HG03103 (cell line): ENCODE results near the gene MYL12A.
A peak's percentile ranks its signal among the peaks of the same experiment; 100 is the strongest.
"Not testable (repeated sequence)": the region's sequence is repeated elsewhere in the genome, so short reads cannot be mapped to it uniquely, and the experiment has no call there.

Source experiments
- ATAC-seq: cut with Tn5 transposase; IDR thresholded peaks from one replicate; pipeline ENCODE4 v1.9.1; 2021; ENCODE audit warnings: low read depth; ENCODE audit not compliant: unreplicated experiment

Gene MYL12A

GRCh38 chr18:3251963-3252277, 4.3 kb downstream of the MYL12A start:
- ATAC-seq = no peak

- ATAC-seq = no peak
Observed at GRCh38 chr18:3252843-3253242, 5.2 kb downstream of the MYL12A start.

- ATAC-seq = no peak
Observed at GRCh38 chr18:3254725-3255124, 7.1 kb downstream of the MYL12A start.

- ATAC-seq = no peak
Observed at GRCh38 chr18:3255611-3256165, 8.1 kb downstream of the MYL12A start.

GRCh38 chr18:3256693-3257626, 9.4 kb downstream of the MYL12A start:
- no peak for ATAC-seq

GRCh38 chr18:3257627-3258120, 10.1 kb downstream of the MYL12A start:
- no peak for ATAC-seq

- no peak for ATAC-seq
Observed at GRCh38 chr18:3260995-3261372, 13.4 kb downstream of the MYL12A start.

GRCh38 chr18:3261373-3262233, 14.0 kb downstream of the MYL12A start, which contains the start of gene MYL12B:
TSS of gene MYL12B (plus strand) at chr18:3262133. CDS start at chr18:3272899, 10,766 bp downstream.
- peak; percentile 76 for ATAC-seq

- peak; percentile 30 for ATAC-seq
Observed at GRCh38 chr18:3262234-3263131, 14.9 kb downstream of the MYL12A start.

- ATAC-seq = no peak
Observed at GRCh38 chr18:3263132-3263700, 15.6 kb downstream of the MYL12A start.

- ATAC-seq = no peak
Observed at GRCh38 chr18:3264362-3264761, 16.8 kb downstream of the MYL12A start.

GRCh38 chr18:3265564-3266033, 18.0 kb downstream of the MYL12A start:
- ATAC-seq = no peak

GRCh38 chr18:3266062-3266608, 18.5 kb downstream of the MYL12A start:
- no peak for ATAC-seq

- no peak for ATAC-seq
Observed at GRCh38 chr18:3268306-3268705, 20.7 kb downstream of the MYL12A start.

GRCh38 chr18:3269241-3269913, 21.8 kb downstream of the MYL12A start:
- no peak for ATAC-seq

GRCh38 chr18:3269914-3270299, 22.3 kb downstream of the MYL12A start:
- no peak for ATAC-seq

- ATAC-seq = no peak
Observed at GRCh38 chr18:3273042-3273441, 25.4 kb downstream of the MYL12A start.

GRCh38 chr18:3277643-3278213, 30.1 kb downstream of the MYL12A start:
- ATAC-seq = not testable (repeated sequence)
